Mesenchymal stem cell (in vitro differentiated cells and primary cell): ENCODE results near the gene HTR3E.
A peak's percentile ranks its signal among the peaks of the same experiment; 100 is the strongest.

Experiments used
- DNase-seq: peaks from one replicate; pipeline ENCODE4 v3.0.0-alpha.2; 2013
- H2AFZ ChIP-seq: one replicate; pipeline ENCODE4 v1.6.1; 2013; ENCODE audit warnings: low read depth, mild to moderate bottlenecking, control low read depth, inconsistent platforms, low read length, moderate library complexity
- H2AK5ac ChIP-seq: 2 replicates; pipeline ENCODE4 v1.6.1; 2013; ENCODE audit warnings: low read length, moderate library complexity, mild to moderate bottlenecking, inconsistent platforms; ENCODE audit not compliant: severe bottlenecking
- H2BK120ac ChIP-seq: one replicate; pipeline ENCODE4 v1.6.1; 2013; ENCODE audit warnings: low read depth, mild to moderate bottlenecking, inconsistent platforms, low read length, moderate library complexity
- H2BK12ac ChIP-seq, 2 experiments: one replicate each; pipeline ENCODE4 v1.6.1; 2013; ENCODE audit warnings: inconsistent platforms in 2 of 2, low read length in 2 of 2, mild to moderate bottlenecking in 2 of 2, moderate library complexity in 2 of 2, control low read depth in 1 of 2
- H2BK15ac ChIP-seq: one replicate; pipeline ENCODE4 v1.6.1; 2013; ENCODE audit warnings: mild to moderate bottlenecking, low read depth, inconsistent platforms; ENCODE audit not compliant: poor library complexity, severe bottlenecking
- H2BK5ac ChIP-seq: 2 replicates; pipeline ENCODE4 v1.6.1; 2013; ENCODE audit warnings: low read depth, mild to moderate bottlenecking, low read length, control low read depth, inconsistent platforms; ENCODE audit not compliant: poor library complexity, severe bottlenecking
- H3K14ac ChIP-seq, 2 experiments: one replicate each; pipeline ENCODE4 v1.6.1; 2013; ENCODE audit warnings: inconsistent platforms in 2 of 2, low read length in 2 of 2, control low read depth in 1 of 2, mild to moderate bottlenecking in 1 of 2, moderate library complexity in 1 of 2
- H3K18ac ChIP-seq, 2 experiments: one replicate each; pipeline ENCODE4 v1.6.1; 2013; ENCODE audit warnings: inconsistent platforms in 2 of 2, low read length in 2 of 2, control low read depth in 1 of 2, low read depth in 1 of 2, mild to moderate bottlenecking in 1 of 2
- H3K23ac ChIP-seq, 2 experiments: one replicate each; pipeline ENCODE4 v1.6.1; 2013; ENCODE audit warnings: inconsistent platforms in 2 of 2, low read length in 2 of 2, mild to moderate bottlenecking in 2 of 2, moderate library complexity in 2 of 2, control low read depth in 1 of 2
- H3K27ac ChIP-seq: 2 replicates; pipeline ENCODE4 v1.5.1; 2013; ENCODE audit warnings: mild to moderate bottlenecking, moderate library complexity, low read length, control low read depth, inconsistent platforms; ENCODE audit not compliant: poor library complexity, severe bottlenecking
- H3K27me3 ChIP-seq, 2 experiments: 2 replicates each; pipeline versions ENCODE4 v1.6.1 to v1.7.0; 2013; ENCODE audit warnings: low read length in 2 of 2, mild to moderate bottlenecking in 2 of 2, moderate library complexity in 2 of 2, control low read depth in 1 of 2, inconsistent platforms in 1 of 2; ENCODE audit not compliant: control insufficient read depth in 1 of 2, insufficient read depth in 1 of 2
- H3K36me3 ChIP-seq, 2 experiments: 2 replicates each; pipeline versions ENCODE4 v1.6.1 to v1.7.0; 2013; ENCODE audit warnings: low read length in 2 of 2, control low read depth in 1 of 2, inconsistent platforms in 1 of 2, low read depth in 1 of 2, mild to moderate bottlenecking in 1 of 2; ENCODE audit not compliant: insufficient read depth in 2 of 2, control insufficient read depth in 1 of 2
- H3K4ac ChIP-seq, 2 experiments: one replicate each; pipeline ENCODE4 v1.6.1; 2013; ENCODE audit warnings: inconsistent platforms in 2 of 2, low read length in 2 of 2, mild to moderate bottlenecking in 2 of 2, moderate library complexity in 2 of 2, control low read depth in 1 of 2, low read depth in 1 of 2
- H3K4me1 ChIP-seq: 2 replicates; pipeline ENCODE4 v1.6.1; 2013; ENCODE audit warnings: low read depth, low read length, control low read depth; ENCODE audit not compliant: control insufficient read depth, insufficient read depth
- H3K4me2 ChIP-seq: 2 replicates; pipeline ENCODE4 v1.6.1; 2013; ENCODE audit warnings: low read length, mild to moderate bottlenecking, inconsistent platforms; ENCODE audit not compliant: poor library complexity, severe bottlenecking
- H3K4me3 ChIP-seq, 2 experiments: 2 replicates each; pipeline versions ENCODE4 v1.5.1 to v1.7.0; 2013; ENCODE audit warnings: low read length in 2 of 2, mild to moderate bottlenecking in 2 of 2, control low read depth in 1 of 2, low read depth in 1 of 2; ENCODE audit not compliant: insufficient read depth in 1 of 2
- H3K79me1 ChIP-seq: replicated peaks from 2 replicates; pipeline ENCODE4 v1.6.1; 2013; ENCODE audit warnings: mild to moderate bottlenecking, control low read depth, low read length, inconsistent platforms; ENCODE audit not compliant: poor library complexity, severe bottlenecking
- H3K9ac ChIP-seq: 2 replicates; pipeline ENCODE4 v1.7.0; 2013; ENCODE audit warnings: mild to moderate bottlenecking, low read length, moderate library complexity
- H3K9me3 ChIP-seq: 2 replicates; pipeline ENCODE4 v1.7.0; 2013; ENCODE audit warnings: mild to moderate bottlenecking, low read length; ENCODE audit not compliant: control insufficient read depth
- H4K8ac ChIP-seq: one replicate; pipeline ENCODE4 v1.6.1; 2013; ENCODE audit warnings: inconsistent platforms, mild to moderate bottlenecking, low read length, moderate library complexity
- H4K91ac ChIP-seq: one replicate; pipeline ENCODE4 v1.6.1; 2013; ENCODE audit warnings: mild to moderate bottlenecking, low read length, inconsistent platforms
- whole genome bisulfite sequencing: methylation state at CpG from one replicate; pipeline ENCODE4 v1.1.7; 2013; ENCODE audit warnings: mixed read lengths; 5-methylcytosine and 5-hydroxymethylcytosine counted together

HTR3E gene

GRCh38 chr3:184144505-184144904 is 47.6 kb downstream of the HTR3E start:
- no peak overlapping the region for H2BK5ac ChIP-seq
- H3K4ac ChIP-seq, result no peak overlapping the region
- DNase-seq, result no peak
- no peaks in the 10 kb centered on the region for H3K27me3 ChIP-seq
- H3K18ac ChIP-seq, result no peak overlapping the region
- no peak overlapping the region for H2AFZ ChIP-seq
- H2BK12ac ChIP-seq, result no peak overlapping the region
- no peak overlapping the region for H2BK15ac ChIP-seq
- no peak overlapping the region for H4K91ac ChIP-seq
- H3K14ac ChIP-seq, result no peak overlapping the region
- H3K4me1 ChIP-seq, result peaks cover 5% of the 10 kb centered on the region
- H4K8ac ChIP-seq, result no peak overlapping the region
- H3K79me1 ChIP-seq, result peaks cover 24% of the 10 kb centered on the region
- H3K4me3 ChIP-seq, result no peak overlapping the region
- no peak overlapping the region for H3K4me2 ChIP-seq
- H2AK5ac ChIP-seq, result peak overlapping the region; percentile 34
- peak overlapping the region; percentile 13 for H3K27ac ChIP-seq
- H3K36me3 ChIP-seq, result peaks cover 43 to 71% of the 10 kb centered on the region in 2 experiments
- H3K23ac ChIP-seq, result no peak overlapping the region
- no peak overlapping the region for H2BK120ac ChIP-seq
- H3K9me3 ChIP-seq, result no peaks in the 10 kb centered on the region
- WGBS, result 100% methylated on average over 5 of the region's 5 CpGs
- peak overlapping the region; percentile 17 for H3K9ac ChIP-seq

- Histone ChIP-seq H3K23ac (no peak overlapping the region), H2BK5ac (no peak overlapping the region), H3K18ac (no peak overlapping the region), H2AFZ (no peak overlapping the region), H3K4ac (no peak overlapping the region), H3K4me3 (no peak overlapping the region), H3K4me1 (peaks cover 7% of the 10 kb centered on the region), H3K14ac (no peak overlapping the region), H4K8ac (no peak overlapping the region), H3K27me3 (no peaks in the 10 kb centered on the region), H3K27ac (peak overlapping the region; percentile 13), H4K91ac (no peak overlapping the region), H3K36me3 (peaks cover 43 to 68% of the 10 kb centered on the region in 2 experiments), H2BK15ac (no peak overlapping the region), H2BK120ac (no peak overlapping the region), H2AK5ac (no peak overlapping the region), H3K9me3 (no peaks in the 10 kb centered on the region), H3K9ac (peak overlapping the region; percentile 37), H3K4me2 (no peak overlapping the region), H2BK12ac (no peak overlapping the region), H3K79me1 (peaks cover 23% of the 10 kb centered on the region)
- DNase-seq, result peak; percentile 30
- 65% methylated on average over 4 of the region's 4 CpGs for WGBS
Measured at GRCh38 chr3:184145111-184145524, 48.3 kb downstream of the HTR3E start.

- Histone ChIP-seq H3K4me2 (no peak overlapping the region), H2AFZ (no peak overlapping the region), H4K8ac (no peak overlapping the region), H3K4me3 (no peak overlapping the region), H3K27ac (no peak overlapping the region), H3K79me1 (peaks cover 16% of the 10 kb centered on the region), H3K14ac (no peak overlapping the region), H2BK120ac (no peak overlapping the region), H4K91ac (no peak overlapping the region), H3K18ac (no peak overlapping the region), H3K9ac (peak overlapping the region; percentile 37), H3K27me3 (no peaks in the 10 kb centered on the region), H2BK12ac (no peak overlapping the region), H2BK15ac (no peak overlapping the region), H3K9me3 (no peaks in the 10 kb centered on the region), H3K4me1 (peaks cover 7% of the 10 kb centered on the region), H2AK5ac (peak overlapping the region; percentile 22), H3K36me3 (peaks cover 38 to 61% of the 10 kb centered on the region in 2 experiments), H2BK5ac (no peak overlapping the region), H3K23ac (no peak overlapping the region), H3K4ac (no peak overlapping the region)
- DNase-seq, result no peak
- 85% methylated on average over 8 of the region's 8 CpGs for WGBS
Measured at GRCh38 chr3:184145751-184146270, 48.9 kb downstream of the HTR3E start.

DNA sequence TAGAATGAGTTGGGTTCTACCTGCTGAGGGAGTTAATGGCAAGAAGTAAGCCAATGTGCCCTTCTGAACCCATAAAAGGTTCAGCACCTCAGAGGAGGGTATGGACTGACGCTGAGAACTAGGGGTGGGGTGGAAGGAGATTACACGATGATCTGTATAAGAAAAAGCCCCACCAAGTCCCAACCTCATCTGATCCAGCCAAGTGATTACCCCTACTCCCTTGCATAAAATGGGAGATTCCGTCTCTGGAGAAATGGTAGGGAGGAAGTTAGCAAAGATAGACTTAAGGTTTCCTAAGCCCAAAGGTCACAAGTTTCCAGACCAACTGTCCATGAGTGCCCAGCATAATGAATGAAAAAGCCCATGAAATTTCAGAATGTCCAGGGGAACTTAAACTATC is 51.2 kb downstream of the HTR3E start:
- no peak for DNase-seq
- Histone ChIP-seq H3K36me3 (peaks cover 20 to 39% of the 10 kb centered on the region in 2 experiments), H3K27me3 (no peaks in the 10 kb centered on the region), H3K18ac (no peak overlapping the region), H3K9me3 (no peaks in the 10 kb centered on the region), H3K4me1 (peaks cover 7% of the 10 kb centered on the region), H3K9ac (no peak overlapping the region), H3K4ac (no peak overlapping the region), H2AFZ (no peak overlapping the region), H2BK15ac (no peak overlapping the region), H3K23ac (no peak overlapping the region), H3K79me1 (peaks cover 14% of the 10 kb centered on the region), H3K4me2 (no peak overlapping the region), H3K4me3 (no peak overlapping the region), H4K8ac (no peak overlapping the region), H2BK5ac (no peak overlapping the region), H4K91ac (no peak overlapping the region), H3K14ac (no peak overlapping the region), H2BK120ac (no peak overlapping the region), H2AK5ac (no peak overlapping the region), H2BK12ac (no peak overlapping the region), H3K27ac (no peak overlapping the region)
- 100% methylated on average over 2 of the region's 3 CpGs for WGBS
